Ishikawa (cell line): Measurements from ENCODE around the gene P2RX6.

Source experiments
- CEBPB ChIP-seq: IDR thresholded peaks from 2 replicates; pipeline ENCODE4 v1.6.1; 2012
- EGR1 ChIP-seq: IDR thresholded peaks from 2 replicates; pipeline ENCODE4 v1.6.1; 2012
- MAX ChIP-seq: IDR thresholded peaks from 2 replicates; pipeline ENCODE4 v1.6.1; 2012
- NFIC ChIP-seq: IDR thresholded peaks from 2 replicates; pipeline ENCODE4 v1.6.1; 2012
- RAD21 ChIP-seq: IDR thresholded peaks from 2 replicates; pipeline ENCODE4 v1.6.1; 2012; ENCODE audit warnings: low read depth
- REST ChIP-seq: IDR thresholded peaks from 2 replicates; pipeline ENCODE4 v1.6.1; 2012; ENCODE audit warnings: low read depth, mild to moderate bottlenecking
- TAF1 ChIP-seq: IDR thresholded peaks from 2 replicates; pipeline ENCODE4 v1.6.1; 2012; ENCODE audit warnings: low read depth, mild to moderate bottlenecking
- TCF12 ChIP-seq: IDR thresholded peaks from 2 replicates; pipeline ENCODE4 v1.6.1; 2012; ENCODE audit warnings: low read depth
- YY1 ChIP-seq: IDR thresholded peaks from 2 replicates; pipeline ENCODE4 v1.6.1; 2012; ENCODE audit warnings: low read depth

- TF ChIP-seq REST (no peak), TAF1 (no peak), YY1 (no peak), EGR1 (no peak), CEBPB (no peak), RAD21 (no peak), MAX (no peak), NFIC (no peak), TCF12 (no peak)
These were observed 17.3 kb downstream of the P2RX6 start, which contains the start of gene SLC7A4 for GRCh38 chr22:21032037-21032867.
